ENCODE results near the gene BPGM.

DNA sequence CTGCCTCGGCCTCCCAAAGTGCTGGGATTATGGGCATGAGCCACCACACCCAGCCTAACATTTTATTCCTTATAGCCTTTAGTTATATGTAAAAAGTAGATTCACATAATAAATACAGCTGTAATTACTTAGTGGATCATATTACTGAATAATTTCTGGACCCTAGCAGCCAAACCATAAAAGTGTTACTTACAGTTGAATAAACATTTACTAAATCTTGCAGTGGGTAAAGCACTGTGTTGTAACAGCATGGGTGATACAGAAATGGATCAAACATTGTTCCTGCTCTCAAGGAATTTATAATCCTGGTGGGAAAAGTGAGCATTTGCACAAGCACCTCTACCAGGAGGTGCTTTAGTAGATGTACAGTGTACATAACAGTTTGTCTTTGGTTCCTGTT lies 25.0 kb downstream of the BPGM start:
- TF ChIP-seq, protein P1, sequence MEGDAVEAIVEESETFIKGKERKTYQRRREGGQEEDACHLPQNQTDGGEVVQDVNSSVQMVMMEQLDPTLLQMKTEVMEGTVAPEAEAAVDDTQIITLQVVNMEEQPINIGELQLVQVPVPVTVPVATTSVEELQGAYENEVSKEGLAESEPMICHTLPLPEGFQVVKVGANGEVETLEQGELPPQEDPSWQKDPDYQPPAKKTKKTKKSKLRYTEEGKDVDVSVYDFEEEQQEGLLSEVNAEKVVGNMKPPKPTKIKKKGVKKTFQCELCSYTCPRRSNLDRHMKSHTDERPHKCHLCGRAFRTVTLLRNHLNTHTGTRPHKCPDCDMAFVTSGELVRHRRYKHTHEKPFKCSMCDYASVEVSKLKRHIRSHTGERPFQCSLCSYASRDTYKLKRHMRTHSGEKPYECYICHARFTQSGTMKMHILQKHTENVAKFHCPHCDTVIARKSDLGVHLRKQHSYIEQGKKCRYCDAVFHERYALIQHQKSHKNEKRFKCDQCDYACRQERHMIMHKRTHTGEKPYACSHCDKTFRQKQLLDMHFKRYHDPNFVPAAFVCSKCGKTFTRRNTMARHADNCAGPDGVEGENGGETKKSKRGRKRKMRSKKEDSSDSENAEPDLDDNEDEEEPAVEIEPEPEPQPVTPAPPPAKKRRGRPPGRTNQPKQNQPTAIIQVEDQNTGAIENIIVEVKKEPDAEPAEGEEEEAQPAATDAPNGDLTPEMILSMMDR (conservative IDR thresholded peaks at IDR 0.05; ENCODE audit: low read depth, low read length): no peak
- no peak for TF ChIP-seq EZH2 (IDR thresholded peaks at IDR 0.05; ENCODE audit: borderline replicate concordance, low read depth, low read length, poor library complexity, severe bottlenecking)
